Endothelial cell (in vitro differentiated cells): ENCODE results near the gene SLC7A8. TPM values are rescaled to one million over a fixed set of nuclear protein-coding genes. Genes with fewer than 3 reads are reported as not detected.

Experiments
- DNase-seq: peaks from one replicate; pipeline ENCODE4 v3.0.0; 2021; ENCODE audit warnings: low spot score
- H3K27ac Mint-ChIP-seq: one replicate; pipeline ENCODE4 v1.8.0; 2021; ENCODE audit warnings: mixed read lengths, inconsistent platforms; ENCODE audit not compliant: unreplicated experiment
- H3K27me3 Mint-ChIP-seq: one replicate; pipeline ENCODE4 v1.8.0; 2021; ENCODE audit warnings: mild to moderate bottlenecking, moderate library complexity, mixed read lengths, inconsistent platforms; ENCODE audit not compliant: unreplicated experiment
- H3K36me3 Mint-ChIP-seq: one replicate; pipeline ENCODE4 v1.8.0; 2021; ENCODE audit warnings: mild to moderate bottlenecking, low read depth, mixed read lengths, inconsistent platforms; ENCODE audit not compliant: unreplicated experiment
- H3K4me1 Mint-ChIP-seq: one replicate; pipeline ENCODE4 v1.8.0; 2021; ENCODE audit warnings: mild to moderate bottlenecking, mixed read lengths, inconsistent platforms; ENCODE audit not compliant: unreplicated experiment
- H3K4me3 Mint-ChIP-seq: one replicate; pipeline ENCODE4 v1.8.0; 2021; ENCODE audit warnings: mild to moderate bottlenecking, mixed read lengths, inconsistent platforms; ENCODE audit not compliant: unreplicated experiment
- H3K9me3 Mint-ChIP-seq: one replicate; pipeline ENCODE4 v1.8.0; 2021; ENCODE audit warnings: mixed read lengths, inconsistent platforms; ENCODE audit not compliant: unreplicated experiment
- CTCF ChIP-seq: fragments of 200-600 bp; sonication (generic); IDR thresholded peaks from one replicate; pipeline ENCODE4 v1.5.0; 2021; ENCODE audit warnings: antibody characterized with exemption; ENCODE audit not compliant: unreplicated experiment
- total RNA-seq: library from RNA; stranded (reverse); fragmentation: NEBNext Ultra II Directional; extraction: Animal tissue kit (Norgen Biotek cat#: 25700); gene quantifications from one replicate; pipeline ENCODE4 v1.2.1, GENCODE V29; 2021; ENCODE audit not compliant: unreplicated experiment

The SLC7A8 gene
- total RNA-seq, 1 donor from 2014 or later, result 24.3 TPM

GRCh38 chr14:23101986-23102625, 81.4 kb downstream of the SLC7A8 start:
- no peak for TF ChIP-seq CTCF
- Mint-ChIP-seq H3K36me3 (peaks cover 19% of the 10 kb centered on the region), H3K27ac (no peak overlapping the region), H3K9me3 (no peaks in the 10 kb centered on the region), H3K27me3 (peaks cover 11% of the 10 kb centered on the region), H3K4me1 (peaks cover 43% of the 10 kb centered on the region), H3K4me3 (no peak overlapping the region)
- no peak for DNase-seq

- H3K9me3 Mint-ChIP-seq, result no peaks in the 10 kb centered on the region
- peaks cover 44% of the 10 kb centered on the region for H3K4me1 Mint-ChIP-seq
- no peak overlapping the region for H3K4me3 Mint-ChIP-seq
- DNase-seq, result no peak
- peaks cover 12% of the 10 kb centered on the region for H3K27me3 Mint-ChIP-seq
- H3K27ac Mint-ChIP-seq, result no peak overlapping the region
- no peak for TF ChIP-seq CTCF
- H3K36me3 Mint-ChIP-seq, result peaks cover 17% of the 10 kb centered on the region
Measured at GRCh38 chr14:23101213-23101970, 82.1 kb downstream of the SLC7A8 start.

GRCh38 chr14:23099212-23099861, 84.1 kb downstream of the SLC7A8 start:
- no peaks in the 10 kb centered on the region for H3K9me3 Mint-ChIP-seq
- no peak overlapping the region for H3K4me3 Mint-ChIP-seq
- TF ChIP-seq CTCF, result no peak
- no peak for DNase-seq
- no peak overlapping the region for H3K27ac Mint-ChIP-seq
- H3K4me1 Mint-ChIP-seq, result peaks cover 32% of the 10 kb centered on the region
- H3K27me3 Mint-ChIP-seq, result peaks cover 9% of the 10 kb centered on the region
- peaks cover 17% of the 10 kb centered on the region for H3K36me3 Mint-ChIP-seq

- H3K27me3 Mint-ChIP-seq, result peaks cover 4% of the 10 kb centered on the region
- H3K4me3 Mint-ChIP-seq, result no peak overlapping the region
- TF ChIP-seq CTCF, result no peak
- no peak overlapping the region for H3K27ac Mint-ChIP-seq
- no peaks in the 10 kb centered on the region for H3K9me3 Mint-ChIP-seq
- H3K4me1 Mint-ChIP-seq, result peaks cover 28% of the 10 kb centered on the region
- no peak for DNase-seq
- H3K36me3 Mint-ChIP-seq, result peaks cover 17% of the 10 kb centered on the region
Measured at GRCh38 chr14:23097786-23098185, 85.7 kb downstream of the SLC7A8 start.
